ENCODE data around the gene RBM10. TPM values are rescaled to one million over a fixed set of nuclear protein-coding genes. Genes with fewer than 3 reads are reported as not detected.
A peak's percentile ranks its signal among the peaks of the same experiment; 100 is the strongest.

The RBM10 gene
- polyA plus RNA-seq, 1 experiment, result 30.9 TPM

DNA sequence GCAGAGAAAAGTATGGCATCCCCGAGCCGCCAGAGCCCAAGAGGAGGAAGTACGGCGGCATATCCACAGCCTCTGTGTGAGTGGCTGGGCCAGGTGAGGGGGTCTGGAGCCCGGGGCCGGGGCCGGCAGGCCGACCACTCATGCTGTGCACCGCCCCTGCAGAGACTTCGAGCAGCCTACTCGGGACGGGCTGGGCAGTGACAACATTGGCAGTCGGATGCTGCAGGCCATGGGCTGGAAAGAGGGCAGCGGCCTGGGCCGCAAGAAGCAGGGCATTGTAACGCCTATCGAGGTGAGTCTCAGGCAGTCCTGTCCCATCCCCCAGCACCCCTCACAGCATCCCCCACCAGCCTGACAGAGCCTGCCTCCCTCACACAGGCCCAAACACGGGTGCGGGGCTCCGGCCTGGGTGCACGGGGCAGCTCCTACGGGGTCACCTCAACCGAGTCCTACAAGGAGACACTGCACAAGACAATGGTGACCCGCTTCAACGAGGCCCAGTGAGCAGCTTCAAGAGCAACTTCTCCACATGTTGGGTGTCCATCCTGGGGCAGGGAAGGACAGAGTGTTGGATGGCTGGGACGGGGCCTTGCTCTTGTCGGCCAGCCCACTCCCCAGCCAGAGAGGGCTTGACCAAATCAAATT, 41.2 kb downstream of the RBM10 start:
- no peak for DNase-seq (ENCODE audit: low read depth)
- CTCF ChIA-PET, result interaction anchor here (1.6 kb wide), 1 partner anchor 199 kb away, joined by 3 read pairs; no protein-coding TSS in a partner anchor
- peaks cover 11% of the 10 kb centered on the region for H3K36me3 ChIP-seq (ENCODE audit: control insufficient read depth, insufficient read depth, low read length)
- H3K27me3 ChIP-seq (ENCODE audit: control insufficient read depth, insufficient read depth, low read length), result no peaks in the 10 kb centered on the region
- POLR2A ChIA-PET, result no interaction called here
- no peak overlapping the region for H3K4me3 ChIP-seq (ENCODE audit: low read depth, low read length)
- TF ChIP-seq, protein P1, sequence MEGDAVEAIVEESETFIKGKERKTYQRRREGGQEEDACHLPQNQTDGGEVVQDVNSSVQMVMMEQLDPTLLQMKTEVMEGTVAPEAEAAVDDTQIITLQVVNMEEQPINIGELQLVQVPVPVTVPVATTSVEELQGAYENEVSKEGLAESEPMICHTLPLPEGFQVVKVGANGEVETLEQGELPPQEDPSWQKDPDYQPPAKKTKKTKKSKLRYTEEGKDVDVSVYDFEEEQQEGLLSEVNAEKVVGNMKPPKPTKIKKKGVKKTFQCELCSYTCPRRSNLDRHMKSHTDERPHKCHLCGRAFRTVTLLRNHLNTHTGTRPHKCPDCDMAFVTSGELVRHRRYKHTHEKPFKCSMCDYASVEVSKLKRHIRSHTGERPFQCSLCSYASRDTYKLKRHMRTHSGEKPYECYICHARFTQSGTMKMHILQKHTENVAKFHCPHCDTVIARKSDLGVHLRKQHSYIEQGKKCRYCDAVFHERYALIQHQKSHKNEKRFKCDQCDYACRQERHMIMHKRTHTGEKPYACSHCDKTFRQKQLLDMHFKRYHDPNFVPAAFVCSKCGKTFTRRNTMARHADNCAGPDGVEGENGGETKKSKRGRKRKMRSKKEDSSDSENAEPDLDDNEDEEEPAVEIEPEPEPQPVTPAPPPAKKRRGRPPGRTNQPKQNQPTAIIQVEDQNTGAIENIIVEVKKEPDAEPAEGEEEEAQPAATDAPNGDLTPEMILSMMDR (IDR thresholded peaks at IDR 0.05; ENCODE audit: insufficient read depth, low read depth, low read length), result no peak

DNA sequence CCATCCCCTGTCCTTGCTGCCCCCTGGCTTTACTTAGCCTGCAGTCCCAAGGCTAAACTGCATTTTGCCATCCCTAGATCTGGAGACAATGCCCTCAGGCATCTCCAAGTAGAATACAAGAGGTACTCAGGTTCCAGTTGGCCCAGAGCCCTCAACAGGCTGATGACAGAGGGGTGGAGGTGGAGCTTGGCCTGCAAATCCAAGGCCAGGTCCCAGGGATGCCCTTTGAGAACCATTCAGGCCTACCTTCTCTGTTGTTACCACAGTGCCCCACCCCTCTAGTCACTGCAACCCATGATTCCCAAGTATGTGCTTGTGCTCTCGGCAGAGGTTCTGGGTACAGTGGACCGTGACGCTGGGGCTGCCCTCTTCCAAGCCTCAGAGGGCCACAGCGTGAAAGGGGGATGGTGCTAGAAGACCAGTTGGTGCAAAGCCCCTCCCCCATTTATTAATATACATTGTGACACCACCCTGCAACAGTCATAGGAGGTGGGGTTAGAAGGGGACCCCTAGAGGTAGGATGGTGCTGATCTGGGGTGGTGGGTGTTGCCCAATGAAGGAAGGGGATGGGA, 42.2 kb downstream of the RBM10 start:
- no peak overlapping the region for H3K4me3 ChIP-seq (ENCODE audit: low read depth, low read length)
- peaks cover 8% of the 10 kb centered on the region for H3K36me3 ChIP-seq (ENCODE audit: control insufficient read depth, insufficient read depth, low read length)
- DNase-seq (ENCODE audit: low read depth), result no peak
- ChIA-PET POLR2A (no interaction called here), CTCF (no interaction called here)
- H3K27me3 ChIP-seq (ENCODE audit: control insufficient read depth, insufficient read depth, low read length), result no peaks in the 10 kb centered on the region
- TF ChIP-seq, protein P1 (IDR thresholded peaks at IDR 0.05; ENCODE audit: insufficient read depth, low read depth, low read length), result no peak

DNA sequence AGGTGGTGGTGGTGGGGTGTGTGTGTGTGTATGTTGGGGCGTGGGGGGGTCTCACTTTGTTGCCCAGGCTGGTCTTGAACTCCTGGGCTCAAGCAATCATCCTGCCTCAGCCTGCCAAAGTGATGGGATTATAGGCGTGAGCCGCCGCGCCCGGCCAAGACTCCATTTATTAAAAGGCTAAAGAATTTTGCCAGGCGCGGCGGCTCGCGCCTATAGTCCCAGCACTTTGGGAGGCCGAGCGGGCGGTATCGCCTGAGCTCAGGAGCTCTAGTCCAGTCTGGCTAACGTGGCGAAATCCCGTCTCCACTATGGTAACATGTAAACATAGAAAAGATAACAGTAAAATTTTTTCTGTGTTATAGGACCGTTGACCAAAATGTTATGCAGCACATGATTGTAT, 44.9 kb downstream of the RBM10 start:
- ChIA-PET POLR2A (interaction anchor here (0.6 kb wide), 1 partner anchor 336 kb away, joined by 3 read pairs; no protein-coding TSS in a partner anchor), CTCF (interaction anchor here (1.4 to 4.0 kb wide), 2 partner anchors 11 to 195 kb away, joined by 5 to 26 read pairs; no protein-coding TSS in a partner anchor)
- no peak for DNase-seq (ENCODE audit: low read depth)
- H3K27me3 ChIP-seq (ENCODE audit: control insufficient read depth, insufficient read depth, low read length), result no peaks in the 10 kb centered on the region
- TF ChIP-seq, protein P1 (IDR thresholded peaks at IDR 0.05; ENCODE audit: insufficient read depth, low read depth, low read length), result no peak
- no peak overlapping the region for H3K4me3 ChIP-seq (ENCODE audit: low read depth, low read length)
- peaks cover 5% of the 10 kb centered on the region for H3K36me3 ChIP-seq (ENCODE audit: control insufficient read depth, insufficient read depth, low read length)

DNA sequence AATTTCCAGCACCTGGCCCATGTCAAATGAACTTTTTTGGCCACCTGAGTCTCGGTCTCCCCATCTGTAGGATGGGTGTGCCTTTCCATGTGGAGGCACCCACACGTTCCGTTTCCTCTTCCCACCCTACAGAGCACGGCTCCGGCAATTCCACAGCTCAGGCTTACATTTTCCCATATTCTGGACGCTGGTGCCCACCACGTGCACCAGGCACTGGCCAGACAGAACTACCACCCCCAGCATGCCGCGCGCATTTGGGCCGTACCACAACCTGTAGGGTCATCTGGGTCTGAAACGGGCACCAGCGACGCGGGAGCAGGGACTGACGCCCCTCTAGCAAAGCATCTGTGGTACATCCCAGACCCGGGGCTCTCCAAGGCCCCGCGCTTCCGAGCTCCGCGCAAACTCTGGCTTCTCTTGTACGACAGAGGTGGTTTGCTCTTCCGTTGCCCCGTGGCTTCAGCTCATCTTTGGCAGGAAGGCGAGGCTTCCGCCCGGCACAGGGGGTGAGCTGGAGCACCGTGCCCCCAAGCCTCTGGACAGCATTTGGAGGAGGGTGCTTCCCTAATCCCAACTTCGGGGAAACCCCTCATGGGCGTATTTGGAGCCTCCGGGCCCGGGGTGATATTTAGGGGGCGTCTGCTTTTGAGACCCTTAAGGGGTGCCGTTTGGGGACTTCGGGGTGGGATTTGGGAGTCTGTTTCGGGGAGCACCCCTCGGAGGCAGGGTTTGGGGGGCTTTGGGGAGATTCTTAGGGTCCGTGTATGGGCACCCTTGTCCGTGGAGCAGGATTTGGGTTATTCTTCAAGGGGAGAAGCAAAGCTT, 45.6 kb downstream of the RBM10 start:
- TF ChIP-seq, protein P1 (IDR thresholded peaks at IDR 0.05; ENCODE audit: insufficient read depth, low read depth, low read length), result no peak
- Histone ChIP-seq H3K36me3 (ENCODE audit: control insufficient read depth, insufficient read depth, low read length) (peaks cover 3% of the 10 kb centered on the region; the same call in 1 of the 2 replicates), H3K27me3 (ENCODE audit: control insufficient read depth, insufficient read depth, low read length) (no peaks in the 10 kb centered on the region), H3K4me3 (ENCODE audit: low read depth, low read length) (peak overlapping the region; percentile 56)
- CTCF ChIA-PET, result interaction anchor here (0.9 to 4.0 kb wide), 6 partner anchors 10 to 333 kb away, joined by 3 to 26 read pairs (median 3); no protein-coding TSS in a partner anchor
- peak; percentile 54 for DNase-seq (ENCODE audit: low read depth)
- POLR2A ChIA-PET, result interaction anchor here (0.6 kb wide), 2 partner anchors 87 to 335 kb away, joined by 3 read pairs; no protein-coding TSS in a partner anchor

DNA sequence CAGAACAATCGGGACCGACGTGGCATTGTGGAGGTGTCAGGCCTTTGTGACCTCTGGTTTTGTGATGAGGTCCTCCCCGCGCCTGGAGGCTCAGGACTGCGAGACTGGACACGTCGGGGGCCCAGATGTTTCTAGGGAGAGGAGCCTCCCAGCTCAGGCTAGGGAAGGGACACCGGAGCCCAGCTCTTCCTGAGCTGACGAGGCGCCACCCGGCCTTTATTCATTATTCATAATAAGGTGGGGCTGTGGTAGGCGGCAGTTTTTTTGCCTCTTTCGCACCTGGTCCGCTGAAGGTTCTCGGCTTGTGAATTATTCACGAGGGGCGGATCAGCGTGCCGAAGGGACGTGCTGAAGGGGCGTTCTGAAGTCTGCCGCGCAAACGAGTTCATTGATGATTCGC, 46.3 kb downstream of the RBM10 start:
- Histone ChIP-seq H3K27me3 (ENCODE audit: control insufficient read depth, insufficient read depth, low read length) (no peaks in the 10 kb centered on the region), H3K36me3 (ENCODE audit: control insufficient read depth, insufficient read depth, low read length) (no peaks in the 10 kb centered on the region), H3K4me3 (ENCODE audit: low read depth, low read length) (peak overlapping the region; percentile 56)
- POLR2A ChIA-PET, result no interaction called here
- CTCF ChIA-PET, result interaction anchor here (0.9 to 4.0 kb wide), 6 partner anchors 10 to 332 kb away, joined by 3 to 26 read pairs (median 3); no protein-coding TSS in a partner anchor
- DNase-seq (ENCODE audit: low read depth), result no peak
- TF ChIP-seq, protein P1 (IDR thresholded peaks at IDR 0.05; ENCODE audit: insufficient read depth, low read depth, low read length), result no peak

Measured in BJ (cell line).